GM21737 (cell line): ENCODE measurements around the gene HS2ST1.
"Not testable (repeated sequence)": the region's sequence is repeated elsewhere in the genome, so short reads cannot be mapped to it uniquely, and the experiment has no call there.

ENCODE experiments used
- ATAC-seq: cut with Tn5 transposase; IDR thresholded peaks from one replicate; pipeline ENCODE4 v1.9.1; 2021; ENCODE audit warnings: mild to moderate bottlenecking, moderate library complexity; ENCODE audit not compliant: unreplicated experiment

The HS2ST1 gene

GRCh38 chr1:86924324-86924960 is 10.0 kb downstream of the HS2ST1 start:
- no peak for ATAC-seq

DNA sequence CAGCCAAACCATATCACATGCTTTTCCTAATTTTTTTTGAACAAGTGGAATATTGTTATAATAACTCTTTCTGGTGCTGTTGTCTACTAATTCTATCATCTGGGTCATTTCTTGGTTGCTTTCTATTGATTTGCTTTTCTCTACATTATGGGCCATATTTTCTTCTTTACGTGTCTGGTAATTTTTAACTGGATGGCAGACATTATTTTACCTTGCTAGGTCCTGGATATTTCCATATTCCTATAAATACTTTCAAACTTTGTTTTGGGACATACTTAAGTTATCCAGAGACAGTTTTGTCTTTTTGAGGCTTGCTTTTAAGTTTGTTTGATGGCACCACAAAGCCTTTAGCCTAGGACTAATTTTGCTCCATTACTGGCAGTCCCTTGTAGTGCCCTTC is 11.3 kb downstream of the HS2ST1 start:
- no peak for ATAC-seq

DNA sequence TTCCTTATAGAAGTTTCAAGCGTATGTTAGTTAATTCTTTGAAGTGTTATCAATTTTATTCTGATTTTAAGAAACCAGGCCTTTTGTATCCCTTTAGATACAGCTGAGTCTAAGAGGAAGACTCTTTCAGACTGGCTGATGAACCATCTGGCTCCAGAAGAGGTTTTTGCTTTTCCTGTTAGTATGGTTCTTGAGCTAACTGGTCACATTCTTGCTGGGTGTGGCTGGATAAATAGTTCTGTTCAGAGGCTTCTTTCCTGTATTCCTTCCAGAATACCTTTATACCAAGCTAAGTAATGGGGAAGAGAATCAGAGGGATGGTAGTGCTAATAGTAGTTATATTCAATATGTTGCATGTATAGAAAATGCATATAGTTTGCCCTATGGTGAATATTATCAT is 12.4 kb downstream of the HS2ST1 start:
- no peak for ATAC-seq

DNA sequence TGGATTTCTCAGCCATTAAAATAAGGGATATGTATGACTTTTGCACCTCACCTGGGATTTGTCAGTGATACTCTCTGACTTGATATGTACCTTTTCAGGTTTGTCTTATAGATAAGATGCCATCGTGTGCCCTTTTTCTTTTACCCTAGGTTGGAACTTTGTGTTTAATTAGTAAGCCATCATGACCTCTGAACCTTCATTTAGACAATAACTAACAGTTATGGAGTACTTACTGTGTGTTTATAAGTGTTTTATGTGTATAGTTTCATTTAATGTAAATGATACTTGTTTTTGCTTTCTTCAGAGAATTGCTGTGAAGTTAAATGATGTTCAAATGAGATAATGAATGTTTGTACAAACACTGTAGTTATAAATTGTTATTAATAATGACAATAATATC is 14.4 kb downstream of the HS2ST1 start:
- no peak for ATAC-seq

GRCh38 chr1:86933051-86933450 is 18.6 kb downstream of the HS2ST1 start:
- ATAC-seq: no peak

DNA sequence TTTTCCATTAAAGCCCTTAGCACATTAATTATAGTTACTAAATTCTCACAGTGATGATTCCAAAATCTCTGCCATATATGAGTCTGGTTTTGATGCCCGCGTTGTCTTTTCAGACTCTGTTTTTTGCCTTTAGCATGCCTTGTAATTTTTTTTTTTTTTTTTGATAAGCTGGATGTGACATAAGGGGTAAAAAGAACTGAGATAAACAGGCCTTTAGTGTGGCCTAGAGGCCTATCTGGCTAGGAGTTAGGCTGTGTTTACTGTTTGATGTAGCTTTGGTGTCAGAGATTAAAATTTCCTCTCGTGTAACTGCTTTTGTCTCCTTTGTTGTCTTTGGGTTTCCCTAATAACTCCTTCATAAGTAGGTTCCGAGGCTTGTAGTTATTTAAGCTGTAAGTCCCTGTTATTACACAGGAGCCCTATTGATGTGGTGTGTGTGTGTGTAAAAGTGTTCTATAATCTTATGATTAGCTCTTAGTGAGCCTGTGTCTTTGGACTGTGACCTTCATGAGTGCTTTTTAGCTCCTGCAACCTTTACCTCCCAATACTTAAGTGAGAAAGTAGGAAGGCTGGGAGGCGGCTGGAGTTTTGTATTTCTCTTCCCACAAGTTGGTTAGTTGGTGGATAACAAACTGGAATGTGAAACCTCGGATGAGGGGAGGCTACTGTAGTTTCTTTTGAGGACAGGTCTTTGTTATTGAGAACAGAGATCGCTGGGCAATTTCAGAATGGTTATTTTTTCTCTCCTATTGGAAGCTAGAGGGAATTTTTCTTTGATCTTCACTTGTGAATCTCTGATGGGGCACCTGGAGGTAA is 19.3 kb downstream of the HS2ST1 start:
- ATAC-seq: no peak

- no peak for ATAC-seq
These were observed 24.0 kb downstream of the HS2ST1 start for GRCh38 chr1:86938450-86938849.

DNA sequence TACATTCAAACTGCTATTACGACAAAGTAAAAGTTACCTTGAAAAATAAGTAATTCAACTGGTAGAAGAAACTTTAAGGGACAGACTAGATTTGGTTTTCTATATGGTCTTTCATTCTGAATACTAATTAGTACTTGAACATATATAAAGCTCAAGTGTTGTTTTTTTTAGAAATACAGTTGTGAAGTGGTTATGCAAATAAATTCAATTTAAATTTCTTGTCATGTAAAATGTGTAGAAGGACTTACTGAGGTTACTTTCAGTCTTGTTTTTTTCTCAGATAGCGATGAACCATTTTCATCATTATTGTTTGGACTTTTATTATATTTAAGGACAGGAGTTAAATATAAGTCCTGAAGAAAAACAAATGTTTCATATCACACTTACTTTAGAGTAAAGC is 24.4 kb downstream of the HS2ST1 start:
- no peak for ATAC-seq

DNA sequence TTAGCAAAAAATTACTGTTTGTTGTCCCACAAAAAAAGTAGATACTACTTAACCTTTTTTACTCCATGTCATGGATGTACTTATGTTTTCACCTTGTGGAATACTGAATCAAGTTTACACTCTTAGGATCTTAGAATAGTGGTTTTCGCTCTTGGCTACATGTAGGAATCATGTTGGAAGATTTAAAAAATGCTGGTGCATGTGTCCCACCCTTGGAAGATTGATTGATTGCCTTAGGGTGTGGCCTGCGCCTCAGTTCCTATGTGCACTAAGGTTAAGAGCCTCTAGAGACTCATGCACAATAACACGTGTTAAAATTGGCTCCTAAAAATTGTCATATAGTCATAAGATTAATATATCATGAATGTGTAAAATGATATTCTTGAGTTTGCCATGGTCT is 25.0 kb downstream of the HS2ST1 start:
- no peak for ATAC-seq

GRCh38 chr1:86940599-86940998 is 26.2 kb downstream of the HS2ST1 start:
- no peak for ATAC-seq

GRCh38 chr1:86942042-86942441 is 27.6 kb downstream of the HS2ST1 start:
- ATAC-seq: no peak

DNA sequence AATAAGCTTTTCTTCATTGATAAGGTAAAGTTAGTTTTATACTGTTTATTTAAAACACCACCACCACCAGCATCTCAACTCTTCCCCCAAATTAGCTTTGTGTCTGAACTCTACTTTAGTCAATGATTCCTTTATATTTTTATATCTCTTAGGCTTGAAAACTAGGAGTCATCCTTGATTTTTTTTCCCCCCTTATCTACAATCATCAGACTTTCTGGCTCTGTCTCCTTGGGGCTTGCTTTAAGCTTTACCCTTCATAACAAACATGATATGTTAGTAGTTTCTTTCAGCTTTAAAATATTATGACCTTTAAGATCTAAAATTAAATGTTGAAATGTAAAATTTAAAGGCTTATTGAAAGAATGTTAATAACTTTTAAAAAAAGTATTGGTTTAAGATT is 28.3 kb downstream of the HS2ST1 start:
- no peak for ATAC-seq

DNA sequence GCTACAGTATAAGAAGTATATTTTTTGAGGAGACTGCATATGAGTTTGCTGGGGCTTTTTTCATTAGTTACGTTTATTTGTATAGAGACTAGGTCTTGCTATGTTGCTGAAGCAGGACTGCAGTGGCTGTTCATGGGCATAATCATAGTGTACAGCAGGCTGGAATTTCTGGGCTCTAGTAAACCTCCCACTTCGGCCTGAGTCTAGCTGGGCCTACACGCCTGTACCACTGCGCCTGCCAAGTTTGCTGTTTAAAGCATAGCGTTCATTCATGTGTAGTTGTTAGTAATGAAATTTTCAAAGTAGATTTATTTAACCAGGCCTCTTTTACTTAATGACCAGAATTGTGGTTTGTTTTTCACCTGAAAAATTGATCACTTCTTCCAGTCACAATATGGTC is 33.8 kb downstream of the HS2ST1 start:
- no peak for ATAC-seq

GRCh38 chr1:86950712-86951419 is 36.4 kb downstream of the HS2ST1 start:
- ATAC-seq: no peak

DNA sequence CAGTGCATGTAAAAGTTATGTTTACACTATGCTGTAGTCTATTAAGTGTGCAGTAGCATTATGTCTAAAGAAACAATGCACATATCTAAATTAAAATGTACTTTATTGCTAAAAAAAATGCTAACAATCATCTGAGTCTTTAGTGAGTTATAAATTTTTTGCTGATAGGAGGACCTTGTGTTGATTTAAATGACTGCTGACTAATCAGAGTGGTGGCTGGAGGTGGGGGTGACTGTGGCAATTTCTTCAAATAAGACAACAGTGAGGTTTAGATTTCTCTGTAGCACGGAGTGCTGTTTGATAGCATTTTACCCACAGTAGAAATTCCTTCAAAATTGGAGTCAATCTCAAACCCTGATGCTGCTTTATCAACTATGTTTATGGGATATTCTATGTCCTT is 37.0 kb downstream of the HS2ST1 start:
- ATAC-seq: no peak

- ATAC-seq: no peak
These were observed 38.7 kb downstream of the HS2ST1 start for GRCh38 chr1:86953167-86953566.

DNA sequence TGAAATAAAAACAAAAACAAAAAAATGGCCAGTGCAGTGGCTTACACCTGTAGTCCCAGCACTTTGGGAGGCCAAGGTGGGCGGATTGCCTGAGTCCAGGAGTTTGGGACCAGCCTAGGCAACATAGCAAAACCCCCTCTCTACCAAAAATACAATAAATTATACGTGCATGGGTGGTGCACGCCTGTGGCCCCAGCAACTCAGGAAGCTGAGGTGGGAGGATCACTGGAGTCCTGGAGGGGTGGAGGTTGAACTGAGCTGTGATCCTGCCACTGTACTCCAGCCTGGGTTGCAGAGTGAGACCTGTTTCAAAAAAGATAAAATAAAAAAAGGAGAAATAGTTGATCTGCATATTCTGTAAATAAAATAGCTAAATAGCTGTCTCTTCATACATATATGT is 41.2 kb downstream of the HS2ST1 start:
- ATAC-seq: no peak

GRCh38 chr1:86956221-86956620 is 41.8 kb downstream of the HS2ST1 start:
- no peak for ATAC-seq

GRCh38 chr1:86957221-86957620 is 42.8 kb downstream of the HS2ST1 start:
- ATAC-seq: no peak

DNA sequence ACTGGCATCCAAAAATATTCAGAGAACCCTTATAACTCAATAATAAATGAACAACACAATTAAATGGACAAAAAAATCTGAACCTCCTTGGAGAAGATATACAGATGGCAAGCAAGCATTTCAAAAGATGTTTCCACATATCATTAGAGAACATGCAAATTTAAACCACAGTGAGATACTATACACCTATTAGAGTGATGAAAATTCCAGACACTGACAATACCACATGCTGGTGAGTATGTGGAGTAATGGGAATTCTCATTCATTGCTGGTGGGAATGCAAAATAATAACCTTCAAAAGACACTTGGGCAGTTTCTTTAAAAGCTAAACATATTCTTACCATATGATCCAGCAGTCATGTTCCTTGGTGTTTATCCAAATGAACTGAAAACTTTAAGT is 46.1 kb downstream of the HS2ST1 start:
- no peak for ATAC-seq

- not testable (repeated sequence) for ATAC-seq
These were observed 49.4 kb downstream of the HS2ST1 start for GRCh38 chr1:86963841-86964240.
